Fibroblast of lung (primary cell): ENCODE results near the gene FRY. TPM values are rescaled to one million over a fixed set of nuclear protein-coding genes. Genes with fewer than 3 reads are reported as not detected.
"Not testable (repeated sequence)": the region's sequence is repeated elsewhere in the genome, so short reads cannot be mapped to it uniquely, and the experiment has no call there.

Experiments
- DNase-seq, 2 donors: peaks; one replicate each; pipeline versions ENCODE4 v3.0.0 to v3.0.0-alpha.2; 2010; ENCODE audit warnings: low read depth in 2 of 2
- H2AFZ ChIP-seq: 2 replicates; pipeline ENCODE4 v1.5.1; 2012; ENCODE audit warnings: low read length, control low read depth, inconsistent platforms
- H3K27ac ChIP-seq: 2 replicates; pipeline ENCODE4 v1.5.1; 2011; ENCODE audit warnings: low read length, control low read depth; ENCODE audit not compliant: insufficient read depth
- H3K27me3 ChIP-seq: 2 replicates; pipeline ENCODE4 v1.5.1; 2011; ENCODE audit warnings: mild to moderate bottlenecking, low read length; ENCODE audit not compliant: control insufficient read depth, insufficient read depth
- H3K36me3 ChIP-seq: 2 replicates; pipeline ENCODE4 v1.5.1; 2011; ENCODE audit warnings: low read length; ENCODE audit not compliant: control insufficient read depth, insufficient read depth
- H3K4me1 ChIP-seq: 2 replicates; pipeline ENCODE4 v1.5.1; 2011; ENCODE audit warnings: low read length; ENCODE audit not compliant: control insufficient read depth, insufficient read depth; ENCODE audit errors: extremely low read depth
- H3K4me2 ChIP-seq: 2 replicates; pipeline ENCODE4 v1.5.1; 2011; ENCODE audit warnings: low read length, control low read depth; ENCODE audit not compliant: insufficient read depth; ENCODE audit errors: extremely low read depth
- H3K4me3 ChIP-seq, 4 experiments: fragments of 200-600 bp in 1 of 4; sonication (generic) in 1 of 4; replicated peaks in 1 of 4; 2 replicates each; pipeline ENCODE4 v1.5.1; 2011 to 2016; ENCODE audit warnings: low read length in 4 of 4, low read depth in 3 of 4, mild to moderate bottlenecking in 3 of 4, control low read depth in 2 of 4, inconsistent platforms in 1 of 4, mixed read lengths in 1 of 4; ENCODE audit not compliant: insufficient read depth in 1 of 4; ENCODE audit errors: control extremely low read depth in 1 of 4
- H3K79me2 ChIP-seq: 2 replicates; pipeline ENCODE4 v1.5.1; 2012; ENCODE audit warnings: mild to moderate bottlenecking, low read length, inconsistent platforms; ENCODE audit not compliant: control insufficient read depth, insufficient read depth
- H3K9ac ChIP-seq: 2 replicates; pipeline ENCODE4 v1.5.1; 2011; ENCODE audit warnings: mild to moderate bottlenecking, low read length, control low read depth; ENCODE audit not compliant: insufficient read depth
- H3K9me3 ChIP-seq: 2 replicates; pipeline ENCODE4 v1.5.1; 2012; ENCODE audit warnings: low read depth, low read length; ENCODE audit not compliant: control insufficient read depth, insufficient read depth
- H4K20me1 ChIP-seq: 2 replicates; pipeline ENCODE4 v1.5.1; 2011; ENCODE audit warnings: low read length; ENCODE audit not compliant: control insufficient read depth, insufficient read depth; ENCODE audit errors: extremely low read depth
- CTCF ChIP-seq, 2 donors: IDR thresholded peaks in 1 of 2; conservative IDR thresholded peaks in 1 of 2; 1 replicate in 1 of 2; 2 replicates in 1 of 2; pipeline ENCODE4 v1.5.1; 2011 to 2012; ENCODE audit warnings: low read length in 2 of 2, control low read depth in 1 of 2, inconsistent platforms in 1 of 2, low read depth in 1 of 2, mild to moderate bottlenecking in 1 of 2
- EZH2 ChIP-seq: IDR thresholded peaks from 2 replicates; pipeline ENCODE4 v1.5.1; 2012; ENCODE audit warnings: low read length, control low read depth, mild to moderate bottlenecking; ENCODE audit errors: missing control alignments
- polyA minus RNA-seq: library from RNA; depleted of rRNA, polyadenylated mRNA; stranded (reverse); fragments of >200 nt; gene quantifications from 2 replicates; pipeline ENCODE4 v1.2.3, GENCODE V29; 2011; ENCODE audit warnings: low replicate concordance
- polyA plus RNA-seq, 2 donors: library from polyadenylated mRNA; depleted of rRNA in 1 of 2; stranded (reverse) in 1 of 2; unstranded in 1 of 2; fragments of >200 nt; gene quantifications; 2 replicates each; pipeline ENCODE4 v1.2.1, GENCODE V29; 2011 to 2012; ENCODE audit warnings: missing spikeins in 1 of 2
- total RNA-seq: library from RNA; depleted of rRNA; stranded (reverse); fragments of >200 nt; gene quantifications from 2 replicates; pipeline ENCODE4 v1.2.1, GENCODE V29; 2014

Gene FRY
- total RNA-seq (4.1 and 18.3 TPM in 2 replicates), polyA plus RNA-seq (6.8 and 8.8 TPM in 2 replicates), polyA minus RNA-seq (22.0 and 38.2 TPM in 2 replicates)
- polyA plus RNA-seq (2012), result 10.1 and 14.2 TPM in 2 replicates

- Histone ChIP-seq H3K79me2 (no peaks in the 10 kb centered on the region), H2AFZ (peak within 1 kb of the TSS; percentile 73), H3K27me3 (no peaks in the 10 kb centered on the region), H3K36me3 (no peaks in the 10 kb centered on the region), H3K27ac (peak within 1 kb of the TSS; percentile 21), H3K4me1 (no peaks in the 10 kb centered on the region), H3K9ac (peak within 1 kb of the TSS; percentile 66), H4K20me1 (no peaks in the 10 kb centered on the region), H3K9me3 (no peaks in the 10 kb centered on the region), H3K4me2 (peak within 1 kb of the TSS; percentile 82), H3K4me3 (peak within 1 kb of the TSS; percentile 60 to 76 (median 72))
- TF ChIP-seq CTCF (conservative IDR thresholded peaks at IDR 0.05 in 1 of 2, IDR thresholded peaks at IDR 0.05 in 1 of 2; ENCODE audit: low read depth in 1 of 2, low read length in 2 of 2) (peak in 1 of 2 donors; percentile 24), EZH2 (no peak)
- peak; percentile 56 to 65 for DNase-seq
These were observed at the start of gene FRY for GRCh38 chr13:32031025-32031814. Gene FRY (plus strand): TSS chr13:32031774. CDS start chr13:32031796, 22 bp downstream.

- Histone ChIP-seq H3K79me2 (no peaks in the 10 kb centered on the region), H3K9ac (no peak overlapping the region), H3K4me3 (no peak overlapping the region), H3K4me2 (no peak overlapping the region), H4K20me1 (no peaks in the 10 kb centered on the region), H3K9me3 (no peaks in the 10 kb centered on the region), H2AFZ (no peak overlapping the region), H3K36me3 (no peaks in the 10 kb centered on the region), H3K27me3 (no peaks in the 10 kb centered on the region), H3K27ac (no peak overlapping the region), H3K4me1 (no peaks in the 10 kb centered on the region)
- TF ChIP-seq EZH2 (no peak), CTCF (conservative IDR thresholded peaks at IDR 0.05 in 1 of 2, IDR thresholded peaks at IDR 0.05 in 1 of 2; ENCODE audit: low read depth in 1 of 2, low read length in 2 of 2) (no peak)
- DNase-seq, result peak in 1 of 2 donors; percentile 31
These were observed 49.5 kb upstream of the FRY start for GRCh38 chr13:31982124-31982523.

- Histone ChIP-seq H3K27me3 (no peaks in the 10 kb centered on the region), H4K20me1 (no peaks in the 10 kb centered on the region), H3K9me3 (no peaks in the 10 kb centered on the region), H3K27ac (no peak overlapping the region), H3K9ac (no peak overlapping the region), H3K79me2 (no peaks in the 10 kb centered on the region), H3K36me3 (no peaks in the 10 kb centered on the region), H2AFZ (no peak overlapping the region), H3K4me3 (no peak overlapping the region), H3K4me2 (no peak overlapping the region), H3K4me1 (no peaks in the 10 kb centered on the region)
- no peak for TF ChIP-seq CTCF (conservative IDR thresholded peaks at IDR 0.05 in 1 of 2, IDR thresholded peaks at IDR 0.05 in 1 of 2; ENCODE audit: low read depth in 1 of 2, low read length in 2 of 2)
- TF ChIP-seq EZH2, result no peak
- peak; percentile 95 to 96 for DNase-seq
These were observed 49.0 kb upstream of the FRY start for GRCh38 chr13:31982540-31982939.

GRCh38 chr13:31983696-31984095 is 47.9 kb upstream of the FRY start:
- H3K9me3 ChIP-seq, H3K9ac ChIP-seq, DNase-seq, H3K27me3 ChIP-seq, H3K36me3 ChIP-seq, H3K79me2 ChIP-seq, H3K4me2 ChIP-seq, H4K20me1 ChIP-seq, H3K27ac ChIP-seq, H2AFZ ChIP-seq, H3K4me3 ChIP-seq, H3K4me1 ChIP-seq: not testable (repeated sequence)
